UCSD-AML1 (cell line): ENCODE measurements around the gene DIP2C.
A peak's percentile ranks its signal among the peaks of the same experiment; 100 is the strongest.
"Not testable (repeated sequence)": the region's sequence is repeated elsewhere in the genome, so short reads cannot be mapped to it uniquely, and the experiment has no call there.

ENCODE experiments used
- DNase-seq: peaks from one replicate; lab custom pipeline; 2025; ENCODE audit not compliant: unreplicated experiment; lab: John Stamatoyannopoulos, UW

The DIP2C gene

GRCh38 chr10:343231-344220 lies 345.9 kb downstream of the DIP2C start:
- no peak for DNase-seq

DNA sequence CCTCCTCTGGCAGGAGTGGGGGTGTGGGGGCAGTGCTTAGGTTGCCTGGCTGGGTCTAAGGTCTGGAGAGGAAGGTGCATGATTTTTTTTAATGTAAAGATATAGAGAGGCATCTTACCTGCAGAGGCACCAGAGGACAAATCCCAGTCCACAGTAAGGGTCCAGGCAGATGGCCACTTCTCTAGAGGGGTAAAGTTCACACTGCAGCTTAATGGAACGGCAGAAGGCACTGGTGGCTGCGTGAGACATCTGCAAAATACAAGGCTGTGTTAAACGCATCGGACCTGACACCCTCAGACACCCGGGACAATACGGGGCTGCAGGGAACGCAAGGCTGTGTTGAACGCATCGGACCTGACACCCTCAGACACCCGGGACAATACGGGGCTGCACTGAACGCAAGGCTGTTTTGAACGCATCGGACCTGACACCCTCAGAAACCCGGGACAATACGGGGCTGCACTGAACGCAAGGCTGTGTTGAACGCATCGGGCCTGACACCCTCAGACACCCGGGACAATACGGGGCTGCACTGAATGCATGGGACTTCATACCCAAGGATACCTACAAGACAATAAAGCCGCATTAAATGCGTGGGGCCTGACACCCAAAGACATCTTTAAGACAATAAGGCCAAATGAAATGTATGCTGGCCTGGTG lies 348.3 kb downstream of the DIP2C start:
- no peak for DNase-seq

- no peak for DNase-seq
These were observed 348.8 kb downstream of the DIP2C start for GRCh38 chr10:340646-341045.

DNA sequence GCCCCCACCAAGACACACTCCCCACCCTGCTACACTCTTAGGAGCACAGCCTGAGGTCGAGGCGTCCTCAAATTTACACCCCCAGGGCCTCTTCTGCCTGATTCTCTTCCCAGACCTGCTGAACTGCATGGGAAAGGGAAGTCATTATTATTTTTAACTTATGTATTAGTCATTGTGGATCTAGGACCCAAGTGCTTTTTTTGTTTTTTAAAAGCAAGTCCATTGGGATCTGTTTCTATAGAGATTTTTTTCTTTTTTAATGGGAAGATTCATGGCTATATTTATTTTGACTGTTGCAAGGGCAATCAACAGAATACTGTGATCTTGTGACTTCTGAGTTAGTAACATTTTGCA lies 350.5 kb downstream of the DIP2C start:
- no peak for DNase-seq

- no peak for DNase-seq
These were observed 351.1 kb downstream of the DIP2C start for GRCh38 chr10:338171-339037.

GRCh38 chr10:336247-336646 lies 353.2 kb downstream of the DIP2C start:
- no peak for DNase-seq

DNA sequence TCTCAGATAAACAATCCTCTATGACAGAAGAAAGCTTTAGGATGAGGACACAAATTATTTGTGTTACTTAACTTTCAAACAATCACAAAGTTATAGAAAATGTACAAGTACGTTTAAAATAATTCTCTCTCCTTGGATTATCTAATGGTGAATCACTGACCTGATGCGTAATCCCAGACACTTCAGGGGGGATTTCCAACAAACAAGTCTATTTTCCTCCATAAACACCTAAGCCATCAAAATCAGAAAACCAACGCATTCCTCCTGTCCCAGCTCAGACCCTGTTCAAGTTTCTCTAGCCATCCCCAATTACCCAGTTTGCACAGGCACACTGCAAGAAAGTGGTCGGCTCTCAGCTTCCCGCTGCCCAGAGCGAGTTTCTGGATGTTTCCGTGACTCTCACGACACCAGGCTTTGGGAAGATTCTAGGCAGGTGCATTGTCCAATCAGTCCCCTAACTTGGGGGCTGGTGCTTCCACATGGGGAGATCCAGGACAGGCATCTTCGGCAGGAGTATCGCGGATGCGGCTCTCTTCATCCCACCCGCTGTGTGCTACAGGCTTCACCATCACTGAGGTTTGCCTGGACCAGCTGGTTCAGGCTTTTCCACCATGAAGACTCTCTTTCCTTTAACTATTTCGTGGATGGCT lies 354.2 kb downstream of the DIP2C start:
- DNase-seq = no peak

- no peak for DNase-seq
These were observed 358.3 kb downstream of the DIP2C start for GRCh38 chr10:331186-331585.

- DNase-seq = peak; percentile 77
These were observed 359.9 kb downstream of the DIP2C start for GRCh38 chr10:329361-330099.

DNA sequence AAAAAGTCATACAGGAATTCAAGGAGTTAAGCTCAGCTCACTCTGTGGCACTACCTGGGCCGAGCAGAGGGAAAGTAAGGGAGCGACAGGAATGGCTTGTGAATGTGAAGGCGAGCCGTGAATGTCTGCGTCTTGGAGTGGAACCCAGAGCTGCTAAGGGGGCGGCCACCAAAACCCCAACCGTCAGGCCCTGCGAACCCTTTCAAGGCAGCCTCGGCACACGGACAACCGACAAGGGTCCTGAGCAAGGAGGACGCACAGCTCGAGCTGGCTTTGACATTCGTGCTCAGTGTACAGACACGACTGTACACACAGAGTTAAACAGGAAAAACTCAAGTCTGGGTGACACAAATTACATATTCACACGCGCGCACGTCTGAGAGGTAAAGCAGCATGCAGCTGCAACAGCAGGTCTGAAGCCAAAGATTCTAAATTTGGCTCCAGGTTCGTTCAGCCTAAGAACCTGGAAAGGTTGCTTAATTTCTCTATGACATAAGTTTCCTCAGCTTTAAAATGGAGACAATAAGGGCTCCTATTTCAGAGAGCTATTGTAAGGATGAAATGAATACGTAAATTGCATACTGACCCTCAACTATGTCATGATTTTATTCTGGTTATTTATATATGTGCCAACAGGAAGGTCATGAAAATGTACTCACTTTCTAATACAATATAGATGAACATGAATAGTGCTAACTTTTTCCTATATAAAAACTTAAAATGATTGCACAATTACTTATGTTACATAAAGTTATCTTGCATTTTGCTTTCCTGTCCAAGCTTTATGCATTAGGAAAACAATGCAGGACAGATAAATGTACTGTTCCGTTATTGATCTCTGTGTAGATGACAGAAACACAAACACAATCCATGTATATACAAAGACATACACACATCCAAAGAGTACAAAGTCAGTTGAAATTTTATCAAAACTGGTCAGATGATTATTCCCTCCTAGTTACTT lies 361.3 kb downstream of the DIP2C start:
- no peak for DNase-seq

- DNase-seq = no peak
These were observed 362.4 kb downstream of the DIP2C start for GRCh38 chr10:326894-327635.

- no peak for DNase-seq
These were observed 363.1 kb downstream of the DIP2C start for GRCh38 chr10:326350-326749.

- DNase-seq = no peak
These were observed 364.2 kb downstream of the DIP2C start for GRCh38 chr10:325282-325681.

- DNase-seq = no peak
These were observed 364.9 kb downstream of the DIP2C start for GRCh38 chr10:324593-324992.

GRCh38 chr10:323651-324293 lies 365.7 kb downstream of the DIP2C start:
- peak; percentile 63 for DNase-seq

DNA sequence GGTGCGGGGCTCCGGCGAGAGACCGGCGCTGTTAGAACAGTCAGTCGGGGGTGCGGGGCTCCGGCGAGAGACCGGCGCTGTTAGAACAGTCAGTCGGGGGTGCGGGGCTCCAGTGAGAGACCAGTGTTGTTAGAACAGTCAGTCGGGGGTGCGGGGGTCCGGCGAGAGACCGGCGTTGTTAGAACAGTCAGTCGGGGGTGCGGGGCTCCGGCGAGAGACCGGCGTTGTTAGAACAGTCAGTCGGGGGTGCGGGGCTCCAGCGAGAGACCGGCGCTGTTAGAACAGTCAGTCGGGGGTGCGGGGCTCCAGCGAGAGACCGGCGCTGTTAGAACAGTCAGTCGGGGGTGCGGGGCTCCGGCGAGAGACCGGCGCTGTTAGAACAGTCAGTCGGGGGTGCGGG lies 366.4 kb downstream of the DIP2C start:
- not testable (repeated sequence) for DNase-seq

- DNase-seq = no peak
These were observed 368.7 kb downstream of the DIP2C start for GRCh38 chr10:320771-321170.

GRCh38 chr10:317926-318325 lies 371.5 kb downstream of the DIP2C start:
- no peak for DNase-seq
